Endothelial cell (in vitro differentiated cells): ENCODE data around the gene ISG20. TPM values are rescaled to one million over a fixed set of nuclear protein-coding genes. Genes with fewer than 3 reads are reported as not detected.

Experiments used
- DNase-seq: peaks from one replicate; pipeline ENCODE4 v3.0.0; 2021; ENCODE audit warnings: low spot score
- H3K27ac Mint-ChIP-seq: one replicate; pipeline ENCODE4 v1.8.0; 2021; ENCODE audit warnings: mixed read lengths, inconsistent platforms; ENCODE audit not compliant: unreplicated experiment
- H3K27me3 Mint-ChIP-seq: one replicate; pipeline ENCODE4 v1.8.0; 2021; ENCODE audit warnings: mild to moderate bottlenecking, moderate library complexity, mixed read lengths, inconsistent platforms; ENCODE audit not compliant: unreplicated experiment
- H3K36me3 Mint-ChIP-seq: one replicate; pipeline ENCODE4 v1.8.0; 2021; ENCODE audit warnings: mild to moderate bottlenecking, low read depth, mixed read lengths, inconsistent platforms; ENCODE audit not compliant: unreplicated experiment
- H3K4me1 Mint-ChIP-seq: one replicate; pipeline ENCODE4 v1.8.0; 2021; ENCODE audit warnings: mild to moderate bottlenecking, mixed read lengths, inconsistent platforms; ENCODE audit not compliant: unreplicated experiment
- H3K4me3 Mint-ChIP-seq: one replicate; pipeline ENCODE4 v1.8.0; 2021; ENCODE audit warnings: mild to moderate bottlenecking, mixed read lengths, inconsistent platforms; ENCODE audit not compliant: unreplicated experiment
- H3K9me3 Mint-ChIP-seq: one replicate; pipeline ENCODE4 v1.8.0; 2021; ENCODE audit warnings: mixed read lengths, inconsistent platforms; ENCODE audit not compliant: unreplicated experiment
- CTCF ChIP-seq: fragments of 200-600 bp; sonication (generic); IDR thresholded peaks from one replicate; pipeline ENCODE4 v1.5.0; 2021; ENCODE audit warnings: antibody characterized with exemption; ENCODE audit not compliant: unreplicated experiment
- total RNA-seq: library from RNA; stranded (reverse); fragmentation: NEBNext Ultra II Directional; extraction: Animal tissue kit (Norgen Biotek cat#: 25700); gene quantifications from one replicate; pipeline ENCODE4 v1.2.1, GENCODE V29; 2021; ENCODE audit not compliant: unreplicated experiment

ISG20 gene
- total RNA-seq, 1 donor from 2014 or later: 6.6 TPM

- peaks cover 28% of the 10 kb centered on the region for H3K4me1 Mint-ChIP-seq
- peak; percentile 49 for DNase-seq
- H3K27me3 Mint-ChIP-seq: peaks cover 6% of the 10 kb centered on the region
- no peak for TF ChIP-seq CTCF
- H3K27ac Mint-ChIP-seq: peak overlapping the region; percentile 68
- peak overlapping the region; percentile 10 for H3K4me3 Mint-ChIP-seq
- no peaks in the 10 kb centered on the region for H3K9me3 Mint-ChIP-seq
- peaks cover 14% of the 10 kb centered on the region for H3K36me3 Mint-ChIP-seq
These were observed 14.5 kb upstream of the ISG20 start for GRCh38 chr15:88624156-88624970.

- no peak overlapping the region for H3K27ac Mint-ChIP-seq
- H3K36me3 Mint-ChIP-seq: peaks cover 20% of the 10 kb centered on the region
- H3K4me1 Mint-ChIP-seq: peaks cover 34% of the 10 kb centered on the region
- no peak for DNase-seq
- H3K9me3 Mint-ChIP-seq: no peaks in the 10 kb centered on the region
- peaks cover 9% of the 10 kb centered on the region for H3K27me3 Mint-ChIP-seq
- no peak overlapping the region for H3K4me3 Mint-ChIP-seq
- no peak for TF ChIP-seq CTCF
These were observed 13.8 kb upstream of the ISG20 start for GRCh38 chr15:88624971-88625490.

DNA sequence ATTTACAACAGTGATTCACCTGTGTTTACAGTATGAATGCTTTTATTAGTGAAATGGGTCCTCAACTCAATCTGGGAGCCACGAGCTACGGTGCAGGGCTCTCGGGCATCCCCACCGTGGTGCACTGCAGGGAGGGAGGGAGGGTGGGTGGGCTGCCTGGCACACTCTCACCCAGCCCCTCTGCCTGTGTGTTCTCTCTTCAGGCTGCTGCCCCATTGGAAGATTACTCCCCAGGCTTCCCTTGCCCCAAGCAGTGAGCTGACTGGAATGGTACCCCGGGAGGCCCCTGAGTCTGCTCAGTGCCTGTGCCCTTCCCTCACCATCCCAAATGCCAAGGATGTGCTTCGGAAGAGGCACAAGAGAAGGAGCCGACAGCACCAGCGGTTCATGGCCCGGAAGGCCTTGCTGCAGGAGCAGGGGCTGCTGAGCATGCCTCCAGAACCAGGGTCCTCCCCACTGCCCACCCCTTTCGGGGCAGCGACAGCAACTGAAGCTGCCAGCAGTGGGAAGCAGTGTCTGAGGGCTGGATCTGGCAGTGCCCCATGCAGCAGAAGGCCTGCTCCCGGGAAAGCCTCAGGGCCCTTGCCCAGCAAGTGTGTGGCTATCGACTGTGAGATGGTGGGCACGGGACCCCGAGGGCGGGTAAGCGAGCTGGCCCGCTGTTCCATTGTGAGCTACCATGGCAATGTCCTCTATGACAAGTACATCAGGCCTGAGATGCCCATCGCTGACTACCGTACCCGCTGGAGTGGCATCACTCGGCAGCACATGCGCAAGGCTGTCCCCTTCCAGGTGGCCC, 12.7 kb upstream of the ISG20 start:
- Mint-ChIP-seq H3K27me3 (peaks cover 9% of the 10 kb centered on the region), H3K27ac (no peak overlapping the region), H3K36me3 (peaks cover 20% of the 10 kb centered on the region), H3K9me3 (no peaks in the 10 kb centered on the region), H3K4me3 (no peak overlapping the region), H3K4me1 (peaks cover 39% of the 10 kb centered on the region)
- no peak for TF ChIP-seq CTCF
- DNase-seq: no peak

- peaks cover 29% of the 10 kb centered on the region for H3K4me1 Mint-ChIP-seq
- no peak for DNase-seq
- H3K27me3 Mint-ChIP-seq: peaks cover 6% of the 10 kb centered on the region
- TF ChIP-seq CTCF: no peak
- no peak overlapping the region for H3K27ac Mint-ChIP-seq
- peaks cover 20% of the 10 kb centered on the region for H3K36me3 Mint-ChIP-seq
- H3K9me3 Mint-ChIP-seq: no peaks in the 10 kb centered on the region
- no peak overlapping the region for H3K4me3 Mint-ChIP-seq
These were observed 11.4 kb upstream of the ISG20 start for GRCh38 chr15:88627463-88627862.
